ENCODE results near the gene USP25.

USP25 gene

DNA sequence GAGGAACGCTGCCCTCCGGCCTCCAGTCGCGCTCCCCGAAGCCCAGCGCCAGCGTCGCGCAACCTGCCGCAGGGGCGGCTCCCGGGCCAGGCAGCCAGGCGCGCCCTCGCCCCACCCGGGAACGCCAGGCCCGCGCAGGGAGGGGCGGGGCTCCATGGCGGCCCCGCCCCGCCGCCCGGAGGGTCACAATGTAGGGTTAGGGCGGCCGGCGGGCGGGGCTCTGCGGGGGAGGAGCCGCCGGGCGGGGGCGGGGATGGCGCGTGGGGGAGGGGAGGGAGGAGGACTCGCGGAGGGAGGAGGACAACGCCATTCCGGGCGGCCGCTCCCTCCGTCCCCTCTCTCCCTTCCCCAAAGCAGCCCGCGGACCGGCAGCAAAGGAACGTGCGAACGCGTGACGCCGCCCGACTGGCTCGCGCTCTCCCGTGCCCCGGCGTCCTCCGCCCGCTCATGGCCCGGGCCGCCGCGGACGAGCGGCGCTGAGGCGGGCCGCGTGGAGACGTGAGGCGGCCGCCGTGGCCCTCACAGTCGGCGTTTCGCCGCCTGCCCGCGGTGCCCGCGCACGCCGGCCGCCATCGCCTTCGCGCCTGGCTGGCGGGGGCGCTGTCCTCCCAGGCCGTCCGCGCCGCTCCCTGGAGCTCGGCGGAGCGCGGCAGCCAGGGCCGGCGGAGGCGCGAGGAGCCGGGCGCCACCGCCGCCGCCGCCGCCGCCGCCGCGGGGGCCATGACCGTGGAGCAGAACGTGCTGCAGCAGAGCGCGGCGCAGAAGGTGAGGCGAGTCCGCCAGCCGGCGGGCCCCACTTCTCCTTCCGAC is at the start of gene USP25:
Gene USP25 (plus strand): TSS at position 309 of the 810 bp plus-strand sequence. CDS start 412 bp downstream, at position 721.
- DNase-seq: peak; percentile 86

DNA sequence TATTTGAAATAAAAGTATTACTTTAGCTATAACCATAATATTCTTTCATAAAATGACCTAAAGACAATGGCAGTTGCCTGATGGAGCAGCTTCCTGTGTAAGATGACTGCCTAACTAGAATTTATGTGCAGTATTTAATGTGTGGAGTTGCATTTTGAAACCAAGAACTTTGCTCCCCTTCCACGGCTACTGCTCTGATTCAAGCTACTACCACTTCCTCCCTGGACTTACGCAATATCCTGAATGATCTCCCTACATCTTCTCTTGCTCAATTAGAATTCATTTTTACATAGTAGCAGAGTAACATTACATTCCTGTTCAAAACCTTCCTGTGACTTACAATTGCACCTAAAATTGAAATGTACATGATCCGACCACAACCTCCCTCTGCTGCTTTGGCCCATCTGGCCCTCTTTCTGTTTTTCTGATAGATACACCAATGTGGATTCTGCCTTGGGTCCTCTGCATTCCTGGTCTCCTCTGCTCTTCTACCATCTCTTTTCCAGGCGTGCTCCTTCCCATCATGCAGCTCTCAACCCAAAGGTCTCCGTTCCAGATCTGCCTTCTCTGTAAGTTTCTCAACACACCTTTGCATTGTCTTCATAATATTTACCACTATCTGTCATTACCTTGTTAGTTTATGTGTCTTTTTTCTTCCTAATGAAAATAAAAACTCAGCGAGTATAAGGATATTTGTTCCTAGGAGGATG is 47.4 kb upstream of the USP25 start:
- DNase-seq: no peak

DNA sequence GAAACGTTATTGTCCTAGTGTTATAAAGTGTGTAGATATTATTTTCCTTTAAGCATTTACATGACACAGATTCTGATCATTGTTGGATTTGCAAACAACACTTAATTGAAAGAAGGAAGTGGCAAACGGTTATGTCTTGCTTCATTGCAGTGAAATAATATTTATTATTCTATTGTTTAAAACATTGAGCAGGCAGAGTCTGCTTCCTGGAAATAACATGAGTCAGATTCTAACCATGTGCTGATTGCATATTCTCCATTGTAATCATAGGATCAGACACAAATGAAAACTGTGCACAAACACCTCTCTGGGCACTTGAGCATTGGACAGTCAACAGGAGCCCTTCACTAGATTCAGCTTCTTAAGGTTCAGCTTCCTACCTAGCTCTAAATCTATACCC is 46.8 kb upstream of the USP25 start:
- DNase-seq: no peak

GRCh38 chr21:15686506-15686905 is 43.3 kb upstream of the USP25 start:
- no peak for DNase-seq

DNA sequence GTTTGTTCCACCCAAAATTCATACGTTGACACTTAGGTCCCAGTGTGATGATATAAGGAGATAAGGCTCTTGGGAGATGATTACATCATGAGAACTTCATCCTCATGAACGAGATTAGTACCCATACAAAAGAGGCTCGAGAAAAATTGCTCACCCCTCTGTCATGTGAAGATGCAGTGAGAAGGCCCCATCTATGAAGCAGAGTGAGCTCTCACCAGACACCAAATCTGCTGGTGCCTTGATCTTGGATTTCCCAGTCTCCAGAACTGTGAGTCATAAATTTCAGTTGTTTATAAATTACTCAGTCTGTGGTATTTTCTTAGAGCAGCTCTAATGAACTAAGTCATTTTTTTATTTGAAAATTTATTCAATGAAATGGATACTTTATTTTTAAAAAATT is 42.6 kb upstream of the USP25 start:
- no peak for DNase-seq

DNA sequence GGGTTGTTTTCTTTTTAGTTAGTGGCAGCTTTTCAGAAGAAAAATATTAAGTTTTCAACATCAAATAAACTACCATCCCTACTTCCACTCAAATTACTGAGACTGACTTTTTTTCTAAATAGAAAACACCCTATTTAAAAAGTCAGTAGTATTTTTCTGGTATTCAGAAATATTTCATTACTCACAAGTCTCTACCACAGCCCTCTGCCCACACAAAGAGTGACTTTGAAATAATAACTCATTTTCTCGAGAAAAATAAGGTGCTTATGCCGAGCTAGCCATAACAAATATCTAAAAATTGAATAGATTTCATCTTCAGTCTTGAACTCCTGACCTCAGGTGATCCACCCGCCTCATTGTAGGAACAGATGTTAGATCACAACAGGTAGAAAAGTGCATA is 41.8 kb upstream of the USP25 start:
- no peak for DNase-seq

DNA sequence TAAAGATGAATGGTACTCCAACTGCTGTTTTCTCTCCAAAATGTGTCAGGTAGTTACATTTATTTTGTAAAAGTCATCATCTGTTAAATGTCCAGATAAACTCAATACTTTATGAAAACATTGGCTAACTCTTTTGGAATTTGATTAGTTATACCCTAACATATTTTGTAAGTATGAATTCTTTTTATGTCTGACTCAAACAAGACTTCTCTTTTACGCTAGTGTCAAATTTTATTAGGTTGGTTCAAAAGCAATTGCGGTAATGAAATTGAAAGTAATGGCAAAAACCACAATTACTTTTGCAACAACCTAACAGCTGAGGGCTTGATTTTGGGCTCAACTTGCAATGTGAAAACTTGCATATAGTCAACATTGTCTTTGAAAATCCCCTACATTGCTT is 41.0 kb upstream of the USP25 start:
- no peak for DNase-seq

DNA sequence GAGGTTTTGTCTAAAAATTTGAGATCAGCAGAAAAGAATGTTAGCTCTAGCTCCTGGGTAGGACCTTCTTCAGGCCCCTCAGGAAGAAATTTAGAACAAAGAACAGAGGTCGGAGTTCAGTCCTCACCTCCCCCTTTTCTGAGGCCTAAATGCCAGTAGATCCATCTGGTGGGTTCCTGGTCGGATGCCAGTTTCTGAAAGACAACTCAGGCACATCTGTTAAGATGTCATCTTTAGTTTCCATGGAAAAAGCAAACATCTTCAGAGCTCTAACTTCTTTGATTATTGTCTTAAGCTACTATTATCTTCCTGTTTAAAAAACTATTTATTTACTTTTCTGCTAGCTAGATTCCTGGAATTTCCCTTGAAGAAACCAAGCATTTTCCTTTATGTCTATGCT is 37.1 kb upstream of the USP25 start:
- no peak for DNase-seq

DNA sequence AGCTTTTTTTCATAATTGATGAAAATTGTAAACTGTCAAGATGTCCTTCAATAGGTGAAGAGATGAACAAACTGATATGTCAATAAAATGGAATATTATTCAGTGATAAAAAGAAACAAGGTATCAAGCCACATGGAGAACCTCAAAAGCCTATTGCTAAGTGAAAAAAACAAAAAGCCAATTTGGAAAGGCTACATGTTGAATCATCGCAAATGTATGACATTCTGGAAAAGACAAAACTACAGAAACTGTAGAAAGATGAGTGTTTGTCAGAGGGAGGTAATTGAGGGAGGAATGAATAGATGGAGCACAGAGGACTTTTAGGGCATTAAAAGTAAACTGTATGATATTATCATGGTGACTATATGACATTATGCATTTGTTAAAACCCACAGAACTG is 34.5 kb upstream of the USP25 start:
- no peak for DNase-seq

GRCh38 chr21:15701830-15702229 is 28.0 kb upstream of the USP25 start:
- no peak for DNase-seq

DNA sequence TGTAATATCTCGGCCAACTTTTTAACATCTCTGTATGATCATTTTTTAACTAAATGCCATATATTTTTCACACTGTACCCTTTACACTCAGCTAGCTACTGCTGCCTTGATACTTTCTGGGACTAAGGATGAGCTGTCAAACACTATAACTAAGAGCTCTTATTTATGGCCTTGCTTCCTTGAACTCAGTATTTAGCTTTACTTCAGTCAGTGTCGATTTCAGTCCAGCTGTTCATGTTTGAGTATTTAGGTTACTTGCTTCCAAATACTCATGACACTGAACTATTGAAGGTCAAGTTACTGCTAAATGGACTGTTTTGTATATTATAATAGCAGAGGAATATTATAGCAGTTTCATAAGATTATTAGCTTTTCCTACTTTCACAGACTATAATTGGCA is 25.9 kb upstream of the USP25 start:
- DNase-seq: no peak

DNA sequence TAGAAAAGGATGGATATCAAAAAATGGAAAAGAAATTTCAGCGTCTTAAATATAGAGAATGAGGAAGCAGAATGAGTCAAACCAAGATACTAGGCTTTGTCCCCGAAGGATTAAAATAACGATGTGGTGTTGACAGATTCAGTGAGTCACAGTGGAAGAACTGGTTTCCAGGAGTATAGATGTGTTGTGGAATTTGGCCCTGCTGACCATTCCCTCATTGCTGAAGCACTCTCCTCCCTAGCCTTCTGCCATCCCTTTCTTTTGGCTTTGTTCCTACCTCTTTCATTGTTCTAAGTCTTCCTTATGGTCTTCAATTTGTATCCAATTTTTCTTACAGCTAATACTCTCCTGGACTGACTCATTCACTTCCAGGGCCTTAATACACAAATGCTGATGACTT is 23.1 kb upstream of the USP25 start:
- DNase-seq: no peak

- no peak for DNase-seq
These were observed 16.4 kb upstream of the USP25 start for GRCh38 chr21:15713412-15713811.

GRCh38 chr21:15718711-15719110 is 11.1 kb upstream of the USP25 start:
- no peak for DNase-seq

DNA sequence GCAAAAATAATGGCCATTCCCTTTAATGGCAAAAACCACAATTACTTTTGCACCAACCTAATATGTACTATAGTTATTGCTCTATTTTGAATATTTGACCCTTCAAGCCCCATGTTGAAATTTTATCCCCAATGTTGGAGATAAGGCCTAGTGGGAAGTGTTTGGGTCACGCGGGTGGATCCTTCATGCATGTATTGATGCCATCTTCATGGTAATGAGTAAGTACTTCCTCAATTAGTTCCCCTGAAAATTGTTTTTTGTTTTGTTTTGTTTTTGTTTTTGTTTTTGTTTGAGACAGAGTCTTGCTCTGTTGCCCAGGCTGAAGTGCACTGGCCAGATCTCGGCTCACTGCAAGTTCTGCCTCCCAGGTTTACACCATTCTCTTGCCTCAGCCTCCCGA is 9.8 kb upstream of the USP25 start:
- no peak for DNase-seq

GRCh38 chr21:15722591-15723324 is 7.0 kb upstream of the USP25 start:
- DNase-seq: no peak

GRCh38 chr21:15725949-15726348 is 3.8 kb upstream of the USP25 start:
- no peak for DNase-seq

DNA sequence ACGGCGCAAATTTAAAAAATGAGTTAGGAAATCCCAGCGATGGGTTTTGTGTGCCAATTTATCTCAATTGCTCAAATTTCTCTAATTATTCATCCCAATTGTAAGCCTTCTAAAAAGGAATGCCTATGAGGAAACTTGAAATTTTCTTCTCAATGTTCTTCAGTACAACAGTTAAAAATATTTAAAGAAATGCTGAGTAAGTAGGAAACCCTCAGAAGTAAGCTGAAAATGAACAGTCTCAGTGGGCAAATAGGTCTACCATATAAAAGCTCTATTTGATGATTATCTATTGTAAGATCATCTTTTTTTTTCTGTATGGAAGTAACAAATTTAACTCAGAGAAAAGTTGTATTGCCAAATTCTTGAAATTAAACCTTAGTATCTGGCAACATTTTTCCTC is 1.7 kb upstream of the USP25 start:
- no peak for DNase-seq

- DNase-seq: no peak
These were observed 472 bp upstream of the USP25 start for GRCh38 chr21:15729346-15729673.

DNA sequence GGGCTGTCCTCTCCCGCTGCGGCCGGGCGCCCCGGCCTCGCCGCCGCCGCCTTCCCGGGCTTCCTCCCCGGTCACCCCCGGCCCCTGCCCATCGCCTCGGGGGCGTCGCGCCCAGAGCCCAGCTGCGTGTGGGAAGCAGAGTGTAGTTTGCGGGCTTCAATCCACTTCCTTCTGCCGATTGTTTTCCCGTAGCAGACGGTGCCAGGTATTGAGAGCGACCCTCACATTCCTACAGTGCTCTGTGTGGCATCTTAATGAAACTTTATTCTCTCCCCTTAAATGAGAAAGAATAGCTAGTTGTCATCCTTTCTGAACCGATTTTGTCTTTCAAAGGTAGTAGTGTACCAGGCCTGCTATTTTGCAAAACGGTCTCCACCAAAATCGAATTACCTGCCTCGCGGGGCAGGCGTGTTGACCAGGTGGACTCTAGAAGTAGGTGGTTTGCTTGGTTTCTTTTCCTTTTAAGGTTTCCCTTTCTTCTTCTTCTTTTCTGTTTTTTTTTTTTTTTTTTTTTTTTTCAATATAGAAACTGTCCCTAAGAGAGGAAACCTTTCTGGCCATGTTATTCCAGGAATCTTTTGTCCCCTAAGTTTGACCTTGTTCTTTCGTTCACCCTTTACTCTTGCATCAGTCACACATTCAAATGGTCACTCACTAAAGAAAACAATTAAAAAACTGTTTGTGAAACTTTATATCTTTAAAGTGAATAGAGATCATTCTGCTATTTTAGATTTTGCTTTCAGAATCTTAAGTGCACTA is 881 bp downstream of the USP25 start:
- DNase-seq: no peak

GRCh38 chr21:15731243-15731613 is 1.4 kb downstream of the USP25 start:
- no peak for DNase-seq

GRCh38 chr21:15732290-15732995 is 2.7 kb downstream of the USP25 start:
- no peak for DNase-seq

GRCh38 chr21:15732996-15733329 is 3.2 kb downstream of the USP25 start:
- no peak for DNase-seq
